DOHH2 (cell line): ENCODE results near the gene ATP13A3.

Experiments
- H3F3A ChIP-seq: fragments of 200-600 bp; sonication (generic), shearing (Covaris generic); 2 replicates; pipeline ENCODE4 v1.6.0; 2016; ENCODE audit warnings: antibody characterized with exemption, mild to moderate bottlenecking; ENCODE audit not compliant: control insufficient read depth, insufficient read depth
- H3K27ac ChIP-seq: fragments of 200-600 bp; sonication (generic); 2 replicates; pipeline ENCODE4 v1.5.1; 2014; ENCODE audit warnings: low read depth, mild to moderate bottlenecking, low read length, moderate library complexity
- H3K27me3 ChIP-seq: fragments of 200-600 bp; sonication (generic); 2 replicates; pipeline ENCODE4 v1.6.1; 2014; ENCODE audit warnings: mild to moderate bottlenecking, low read length, mixed read lengths; ENCODE audit not compliant: control insufficient read depth
- H3K36me3 ChIP-seq: fragments of 200-600 bp; sonication (generic); 2 replicates; pipeline ENCODE4 v1.6.1; 2014; ENCODE audit warnings: mild to moderate bottlenecking, low read length, moderate library complexity, mixed read lengths; ENCODE audit not compliant: control insufficient read depth
- H3K4me1 ChIP-seq: fragments of 200-600 bp; sonication (generic); 2 replicates; pipeline ENCODE4 v1.6.1; 2014; ENCODE audit warnings: mild to moderate bottlenecking, low read length, mixed read lengths; ENCODE audit not compliant: control insufficient read depth
- H3K4me2 ChIP-seq: fragments of 200-600 bp; sonication (generic); 2 replicates; pipeline ENCODE4 v1.6.0; 2014; ENCODE audit warnings: mild to moderate bottlenecking, low read length, moderate library complexity
- H3K4me3 ChIP-seq: fragments of 200-600 bp; sonication (generic); 2 replicates; pipeline ENCODE4 v1.5.1; 2014; ENCODE audit warnings: mild to moderate bottlenecking, low read length, mixed read lengths
- H3K79me2 ChIP-seq: fragments of 200-600 bp; sonication (generic); 2 replicates; pipeline ENCODE4 v1.6.1; 2014; ENCODE audit warnings: mild to moderate bottlenecking, low read length, mixed read lengths; ENCODE audit not compliant: control insufficient read depth
- H3K9me2 ChIP-seq: fragments of 200-600 bp; sonication (generic); replicated peaks from 2 replicates; pipeline ENCODE4 v1.6.1; 2014; ENCODE audit warnings: mild to moderate bottlenecking, low read length, mixed read lengths; ENCODE audit not compliant: control insufficient read depth
- H3K9me3 ChIP-seq: fragments of 200-600 bp; sonication (generic); 2 replicates; pipeline ENCODE4 v1.6.1; 2014; ENCODE audit warnings: antibody characterized with exemption, low read length, mixed read lengths; ENCODE audit not compliant: control insufficient read depth, insufficient read depth
- H4K20me1 ChIP-seq: fragments of 200-600 bp; sonication (generic); 2 replicates; pipeline ENCODE4 v1.6.0; 2014; ENCODE audit warnings: low read depth, mild to moderate bottlenecking, antibody characterized with exemption, low read length, moderate library complexity; ENCODE audit not compliant: control insufficient read depth, insufficient read depth
- CTCF ChIP-seq: fragments of 200-600 bp; sonication (generic); IDR thresholded peaks from one replicate; pipeline ENCODE4 v1.5.1; 2014; ENCODE audit warnings: antibody characterized with exemption, mild to moderate bottlenecking, low read depth, low read length; ENCODE audit not compliant: poor library complexity, severe bottlenecking
- EZH2phosphoT487 ChIP-seq: fragments of 200-600 bp; sonication (generic); IDR thresholded peaks from 2 replicates; pipeline ENCODE4 v1.6.1; 2017; ENCODE audit warnings: borderline replicate concordance, mild to moderate bottlenecking, antibody characterized with exemption, low read length, moderate library complexity, mixed read lengths

The ATP13A3 gene

GRCh38 chr3:194471863-194472262 is 14.9 kb downstream of the ATP13A3 start:
- Histone ChIP-seq H4K20me1 (peaks cover 18% of the 10 kb centered on the region), H3K4me1 (no peaks in the 10 kb centered on the region; the same call in 1 of the 2 replicates)

GRCh38 chr3:194470615-194471014 is 16.2 kb downstream of the ATP13A3 start:
- H3K9me3 ChIP-seq, result no peaks in the 10 kb centered on the region
- TF ChIP-seq CTCF (no peak), EZH2phosphoT487 (no peak)
- H3F3A ChIP-seq, result peaks cover 5% of the 10 kb centered on the region; the same call in 1 of the 2 replicates
- H3K27ac ChIP-seq, result no peak overlapping the region
- no peak overlapping the region for H3K4me3 ChIP-seq
- peaks cover 4% of the 10 kb centered on the region; the same call in 1 of the 2 replicates for H3K4me1 ChIP-seq
- H4K20me1 ChIP-seq, result peaks cover 20% of the 10 kb centered on the region
- H3K79me2 ChIP-seq, result peaks cover 94% of the 10 kb centered on the region
- no peaks in the 10 kb centered on the region for H3K9me2 ChIP-seq
- no peaks in the 10 kb centered on the region for H3K27me3 ChIP-seq
- H3K4me2 ChIP-seq, result no peak overlapping the region
- H3K36me3 ChIP-seq, result peaks cover 5% of the 10 kb centered on the region; the same call in 1 of the 2 replicates

More at GRCh38 chr3:194471863-194472262, 14.9 kb downstream of the ATP13A3 start:
- peaks cover 96% of the 10 kb centered on the region for H3K79me2 ChIP-seq
- TF ChIP-seq CTCF, result no peak
- no peak for TF ChIP-seq EZH2phosphoT487
- H3K9me3 ChIP-seq, result no peaks in the 10 kb centered on the region
- peaks cover 5% of the 10 kb centered on the region; the same call in 1 of the 2 replicates for H3F3A ChIP-seq
- no peaks in the 10 kb centered on the region for H3K9me2 ChIP-seq
- H3K4me2 ChIP-seq, result no peak overlapping the region
- no peak overlapping the region for H3K27ac ChIP-seq
- H3K36me3 ChIP-seq, result peaks cover 5% of the 10 kb centered on the region; the same call in 1 of the 2 replicates
- H3K4me3 ChIP-seq, result no peak overlapping the region
- no peaks in the 10 kb centered on the region for H3K27me3 ChIP-seq

- H4K20me1 ChIP-seq, result peaks cover 20% of the 10 kb centered on the region
- H3K36me3 ChIP-seq, result peaks cover 5% of the 10 kb centered on the region; the same call in 1 of the 2 replicates
- H3K4me1 ChIP-seq, result peaks cover 4% of the 10 kb centered on the region; the same call in 1 of the 2 replicates
- TF ChIP-seq EZH2phosphoT487, result no peak
- TF ChIP-seq CTCF, result no peak
- H3K9me2 ChIP-seq, result no peaks in the 10 kb centered on the region
- H3K27ac ChIP-seq, result no peak overlapping the region
- H3F3A ChIP-seq, result peaks cover 5% of the 10 kb centered on the region; the same call in 1 of the 2 replicates
- no peaks in the 10 kb centered on the region for H3K9me3 ChIP-seq
- no peak overlapping the region for H3K4me3 ChIP-seq
- no peak overlapping the region for H3K4me2 ChIP-seq
- no peaks in the 10 kb centered on the region for H3K27me3 ChIP-seq
- peaks cover 94% of the 10 kb centered on the region for H3K79me2 ChIP-seq
Measured at GRCh38 chr3:194469977-194470376, 16.8 kb downstream of the ATP13A3 start.
